Gastrocnemius medialis (tissue), 4 donors: ENCODE results near the gene C6orf89.

Source experiments
- CTCF ChIP-seq, 5 experiments: fragments of 450-650 bp in 3 of 5; fragments of 200-600 bp in 2 of 5; sonication (generic) in 2 of 5; IDR thresholded peaks in 4 of 5; conservative IDR thresholded peaks in 1 of 5; 1 replicate in 4 of 5; 2 replicates in 1 of 5; pipeline ENCODE4 v1.5.1; 2016 to 2019; ENCODE audit warnings: antibody characterized with exemption in 5 of 5, mild to moderate bottlenecking in 3 of 5, moderate library complexity in 3 of 5
- POLR2A ChIP-seq, 2 donors: fragments of 450-650 bp; IDR thresholded peaks; one replicate each; pipeline ENCODE4 v1.6.1; 2017; ENCODE audit warnings: antibody characterized with exemption in 2 of 2, mild to moderate bottlenecking in 2 of 2, moderate library complexity in 2 of 2

- TF ChIP-seq CTCF (IDR thresholded peaks at IDR 0.05 in 4 of 5, conservative IDR thresholded peaks at IDR 0.05 in 1 of 5) (no peak), POLR2A (IDR thresholded peaks at IDR 0.05) (no peak)
Observed at GRCh38 chr6:36888654-36889481, 3.1 kb downstream of the C6orf89 start.
